ENCODE results near the gene TMEM95. TPM values are rescaled to one million over a fixed set of nuclear protein-coding genes. Genes with fewer than 3 reads are reported as not detected.

The TMEM95 gene
- total RNA-seq, 3 donors from 2014 or later (not counting 1 experiment from before 2014, with no cell fraction given): not detected

GRCh38 chr17:7356072-7356549 lies 1.2 kb downstream of the TMEM95 start:
- H3K27ac Mint-ChIP-seq: peak overlapping the region in 1 of 2 donors; percentile 52

GRCh38 chr17:7356756-7357155 lies 1.8 kb downstream of the TMEM95 start:
- intact Hi-C loops (cut with micrococcal nuclease): loop anchor here (1.0 to 10.0 kb wide), 2 partner anchors 205 to 328 kb away; partner anchors contain the start of genes SENP3, TP53 and WRAP53
- no peaks in the 10 kb centered on the region for H3K36me3 Mint-ChIP-seq

More at GRCh38 chr17:7356072-7356549, 1.2 kb downstream of the TMEM95 start:
- Mint-ChIP-seq H3K9me3 (no peaks in the 10 kb centered on the region), H3K36me3 (no peaks in the 10 kb centered on the region), H3K4me3 (no peak overlapping the region), H3K27me3 (ENCODE audit: low read depth in 2 of 2) (no peaks in the 10 kb centered on the region), H3K4me1 (peaks cover 9 to 33% of the 10 kb centered on the region in 2 donors)
- under 1% methylated on average over 10 of the region's 12 CpGs for WGBS (ENCODE audit: insufficient coverage)
- Histone ChIP-seq H3K9me3 (ENCODE audit: control insufficient read depth, insufficient read depth, low read length) (no peaks in the 10 kb centered on the region), H3K4me1 (ENCODE audit: control insufficient read depth, insufficient read depth, low read length) (peaks cover 41% of the 10 kb centered on the region), H3K4me3 (ENCODE audit: low read length) (no peak overlapping the region), H3K27me3 (ENCODE audit: control insufficient read depth, insufficient read depth, low read length) (no peaks in the 10 kb centered on the region), H3K36me3 (ENCODE audit: control insufficient read depth, insufficient read depth, low read length) (no peaks in the 10 kb centered on the region), H3K27ac (ENCODE audit: low read length) (no peak overlapping the region)
- TF ChIP-seq CTCF (IDR thresholded peaks at IDR 0.05): peak; percentile 91
- DNase-seq (peak; percentile 76 to 91), ATAC-seq (peak; percentile 46 to 80 (median 54))
- intact Hi-C loops (cut with micrococcal nuclease): loop anchor here (1.0 to 10.0 kb wide), 2 partner anchors 205 to 329 kb away; partner anchors contain the start of genes SENP3, TP53 and WRAP53

GRCh38 chr17:7357381-7357780 lies 2.4 kb downstream of the TMEM95 start:
- H3K9me3 Mint-ChIP-seq: no peaks in the 10 kb centered on the region
- Histone ChIP-seq H3K27me3 (ENCODE audit: control insufficient read depth, insufficient read depth, low read length) (no peaks in the 10 kb centered on the region), H3K4me3 (ENCODE audit: low read length) (no peak overlapping the region), H3K4me1 (ENCODE audit: control insufficient read depth, insufficient read depth, low read length) (peaks cover 33% of the 10 kb centered on the region), H3K9me3 (ENCODE audit: control insufficient read depth, insufficient read depth, low read length) (no peaks in the 10 kb centered on the region), H3K27ac (ENCODE audit: low read length) (no peak overlapping the region), H3K36me3 (ENCODE audit: control insufficient read depth, insufficient read depth, low read length) (no peaks in the 10 kb centered on the region)
- intact Hi-C loops (cut with micrococcal nuclease): loop anchor here (10.0 kb wide), 1 partner anchor 327 kb away; the partner anchor contains the start of genes TP53 and WRAP53
- H3K4me1 Mint-ChIP-seq: peaks cover 7 to 30% of the 10 kb centered on the region in 2 donors
- no peak overlapping the region for H3K27ac Mint-ChIP-seq
- no peaks in the 10 kb centered on the region for H3K36me3 Mint-ChIP-seq
- ATAC-seq (no peak), DNase-seq (no peak)
- peaks cover 0 to 6% of the 10 kb centered on the region in 2 donors for H3K27me3 Mint-ChIP-seq (ENCODE audit: low read depth in 2 of 2)
- TF ChIP-seq CTCF (IDR thresholded peaks at IDR 0.05): no peak
- no peak overlapping the region for H3K4me3 Mint-ChIP-seq
- 94% methylated on average over 1 of the region's 2 CpGs for WGBS (ENCODE audit: insufficient coverage)

More at GRCh38 chr17:7356756-7357155, 1.8 kb downstream of the TMEM95 start:
- Histone ChIP-seq H3K27me3 (ENCODE audit: control insufficient read depth, insufficient read depth, low read length) (no peaks in the 10 kb centered on the region), H3K27ac (ENCODE audit: low read length) (no peak overlapping the region), H3K4me1 (ENCODE audit: control insufficient read depth, insufficient read depth, low read length) (peaks cover 37% of the 10 kb centered on the region), H3K36me3 (ENCODE audit: control insufficient read depth, insufficient read depth, low read length) (no peaks in the 10 kb centered on the region), H3K9me3 (ENCODE audit: control insufficient read depth, insufficient read depth, low read length) (no peaks in the 10 kb centered on the region), H3K4me3 (ENCODE audit: low read length) (no peak overlapping the region)
- TF ChIP-seq CTCF (IDR thresholded peaks at IDR 0.05): no peak
- no peaks in the 10 kb centered on the region for H3K9me3 Mint-ChIP-seq
- H3K27ac Mint-ChIP-seq: no peak overlapping the region
- 87% methylated on average over 8 of the region's 8 CpGs for WGBS (ENCODE audit: insufficient coverage)
- no peak for ATAC-seq
- no peak overlapping the region for H3K4me3 Mint-ChIP-seq
- H3K27me3 Mint-ChIP-seq (ENCODE audit: low read depth in 2 of 2): peaks cover 0 to 1% of the 10 kb centered on the region in 2 donors
- peaks cover 9 to 33% of the 10 kb centered on the region in 2 donors for H3K4me1 Mint-ChIP-seq
- no peak for DNase-seq

- Histone ChIP-seq H3K27ac (ENCODE audit: low read length) (no peak overlapping the region), H3K4me1 (ENCODE audit: control insufficient read depth, insufficient read depth, low read length) (no peaks in the 10 kb centered on the region), H3K36me3 (ENCODE audit: control insufficient read depth, insufficient read depth, low read length) (no peaks in the 10 kb centered on the region), H3K9me3 (ENCODE audit: control insufficient read depth, insufficient read depth, low read length) (no peaks in the 10 kb centered on the region), H3K27me3 (ENCODE audit: control insufficient read depth, insufficient read depth, low read length) (no peaks in the 10 kb centered on the region), H3K4me3 (ENCODE audit: low read length) (no peak overlapping the region)
- no peaks in the 10 kb centered on the region for H3K36me3 Mint-ChIP-seq
- no peak overlapping the region for H3K27ac Mint-ChIP-seq
- peaks cover 0 to 6% of the 10 kb centered on the region in 2 donors for H3K27me3 Mint-ChIP-seq (ENCODE audit: low read depth in 2 of 2)
- no peak for TF ChIP-seq CTCF (IDR thresholded peaks at IDR 0.05)
- H3K4me3 Mint-ChIP-seq: no peak overlapping the region
- DNase-seq: no peak
- WGBS (ENCODE audit: insufficient coverage): 52% methylated on average over 3 of the region's 3 CpGs
- peaks cover 0 to 3% of the 10 kb centered on the region in 2 donors for H3K4me1 Mint-ChIP-seq
- ATAC-seq: no peak
- intact Hi-C loops (cut with micrococcal nuclease): no loop called here
- no peaks in the 10 kb centered on the region for H3K9me3 Mint-ChIP-seq
Measured at GRCh38 chr17:7361906-7362305, 7.0 kb downstream of the TMEM95 start.

Measured in natural killer cell (primary cell).